Endometrial microvascular endothelial cells (primary cell): Measurements from ENCODE around the gene LSM14A. TPM values are rescaled to one million over a fixed set of nuclear protein-coding genes. Genes with fewer than 3 reads are reported as not detected.
"Not testable (repeated sequence)": the region's sequence is repeated elsewhere in the genome, so short reads cannot be mapped to it uniquely, and the experiment has no call there.

Experiments used
- in situ Hi-C: cut with HindIII; loops from 2 replicates; pipeline ENCODE4 v1.10.0; 2017; ENCODE audit warnings: low sequenced_read_pairs, low pct_unique_long_range_greater_than_20kb; ENCODE audit errors: inconsistent ontology term
- total RNA-seq: library from RNA; depleted of rRNA; stranded (reverse); fragments of >200 nt; gene quantifications from one replicate; pipeline ENCODE4 v1.2.3, GENCODE V29; 2015; ENCODE audit errors: inconsistent ontology term

The LSM14A gene
- total RNA-seq, 1 donor from 2014 or later: 85.3 TPM

- in situ Hi-C loops: no loop called here
Observed at GRCh38 chr19:34243876-34244578, 71.7 kb downstream of the LSM14A start.

GRCh38 chr19:34244611-34245299 is 72.5 kb downstream of the LSM14A start:
- in situ Hi-C loops: no loop called here

GRCh38 chr19:34246340-34246739 is 74.0 kb downstream of the LSM14A start:
- in situ Hi-C loops: no loop called here

GRCh38 chr19:34248941-34249340 is 76.6 kb downstream of the LSM14A start:
- in situ Hi-C loops: no loop called here

GRCh38 chr19:34253167-34253566 is 80.9 kb downstream of the LSM14A start:
- in situ Hi-C loops: not testable (repeated sequence)

GRCh38 chr19:34253681-34254045 is 81.4 kb downstream of the LSM14A start:
- in situ Hi-C loops: not testable (repeated sequence)

GRCh38 chr19:34254046-34254697 is 81.9 kb downstream of the LSM14A start, which contains the start of gene GARRE1:
Gene GARRE1, plus strand, starts transcription at chr19:34254554. Its CDS starts 45,920 bp downstream, at chr19:34300474.
- in situ Hi-C loops: no loop called here

- in situ Hi-C loops: no loop called here
Observed at GRCh38 chr19:34254698-34255432, 82.6 kb downstream of the LSM14A start.

- in situ Hi-C loops: no loop called here
Observed at GRCh38 chr19:34255546-34255945, 83.2 kb downstream of the LSM14A start.

GRCh38 chr19:34256835-34257558 is 84.7 kb downstream of the LSM14A start:
- in situ Hi-C loops: no loop called here

- in situ Hi-C loops: no loop called here
Observed at GRCh38 chr19:34257559-34257924, 85.2 kb downstream of the LSM14A start.

- in situ Hi-C loops: no loop called here
Observed at GRCh38 chr19:34259367-34260095, 87.2 kb downstream of the LSM14A start.

- in situ Hi-C loops: no loop called here
Observed at GRCh38 chr19:34260771-34261173, 88.5 kb downstream of the LSM14A start.

- in situ Hi-C loops: no loop called here
Observed at GRCh38 chr19:34261334-34262109, 89.2 kb downstream of the LSM14A start.

- in situ Hi-C loops: no loop called here
Observed at GRCh38 chr19:34263745-34264237, 91.5 kb downstream of the LSM14A start.

GRCh38 chr19:34265221-34265650 is 92.9 kb downstream of the LSM14A start:
- in situ Hi-C loops: no loop called here

GRCh38 chr19:34269081-34269480 is 96.8 kb downstream of the LSM14A start:
- in situ Hi-C loops: no loop called here
